ENCODE measurements around the gene WIPF1.

The WIPF1 gene

DNA sequence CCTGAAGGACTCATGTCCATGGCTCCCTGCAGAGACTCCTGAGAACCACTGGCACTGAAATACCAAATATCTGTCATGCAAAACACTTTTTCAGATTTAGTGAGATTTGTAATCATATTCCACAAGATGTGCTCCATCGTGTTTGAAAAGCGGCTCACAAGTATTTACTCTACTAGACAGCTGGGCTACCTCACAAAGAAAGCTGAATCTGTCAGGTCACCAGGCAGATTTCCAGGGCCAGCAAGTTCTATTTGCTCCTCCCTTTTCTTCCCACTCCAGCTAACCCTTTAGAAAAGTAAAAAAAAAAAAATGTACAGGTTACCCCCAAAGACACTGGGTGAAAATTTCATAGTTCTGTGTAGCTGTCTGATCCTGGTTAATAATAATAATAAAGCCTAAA, 22.9 kb downstream of the WIPF1 start:
- peaks cover 6% of the 10 kb centered on the region for H3K4me1 ChIP-seq (ENCODE audit: low read length)
- H3K9me3 ChIP-seq (ENCODE audit: insufficient read depth, low read length), result no peaks in the 10 kb centered on the region
- no peak overlapping the region for H3K9ac ChIP-seq (ENCODE audit: low read length)
- peaks cover 44% of the 10 kb centered on the region for H3K36me3 ChIP-seq (replicated peaks; ENCODE audit: low read depth, low read length)
- H3K4me2 ChIP-seq (ENCODE audit: low read length), result no peak overlapping the region
- TF ChIP-seq EZH2phosphoT487 (IDR thresholded peaks at IDR 0.05; ENCODE audit: low read depth) (no peak), CTCF (IDR thresholded peaks at IDR 0.05; ENCODE audit: low read depth, low read length) (no peak)
- H3K79me2 ChIP-seq (ENCODE audit: low read length), result no peaks in the 10 kb centered on the region
- no peaks in the 10 kb centered on the region for H3K27me3 ChIP-seq (ENCODE audit: low read depth, low read length)
- H4K20me1 ChIP-seq (ENCODE audit: insufficient read depth, low read length), result no peaks in the 10 kb centered on the region
- no peak overlapping the region for H2AFZ ChIP-seq (ENCODE audit: low read depth, low read length)
- H3K4me3 ChIP-seq (ENCODE audit: low read length), result no peak overlapping the region
- H3K27ac ChIP-seq (ENCODE audit: low read length), result no peak overlapping the region

DNA sequence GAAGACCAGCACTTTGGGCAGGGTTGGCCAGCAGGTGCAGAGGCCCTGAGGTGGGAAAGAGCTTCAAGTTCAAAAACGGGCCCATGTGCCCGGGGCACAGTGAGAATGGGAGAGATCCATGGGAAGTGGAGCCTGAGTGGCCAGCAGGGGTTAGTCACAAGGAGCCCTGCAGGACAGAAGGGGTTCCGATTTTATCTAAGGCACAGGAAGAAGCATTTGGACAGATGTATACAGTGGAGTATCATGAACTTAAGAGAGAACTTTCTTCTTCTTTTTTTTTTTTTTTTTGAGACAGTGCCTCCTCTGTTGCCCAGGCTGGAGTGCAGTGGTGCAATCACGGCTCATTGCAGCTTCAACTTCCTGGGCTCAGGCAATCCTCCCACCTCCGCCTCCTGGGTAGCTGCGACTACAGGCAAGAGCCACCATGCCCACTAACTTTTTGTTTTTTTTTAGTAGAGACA, 24.0 kb downstream of the WIPF1 start:
- TF ChIP-seq EZH2phosphoT487 (IDR thresholded peaks at IDR 0.05; ENCODE audit: low read depth) (no peak), CTCF (IDR thresholded peaks at IDR 0.05; ENCODE audit: low read depth, low read length) (no peak)
- Histone ChIP-seq H3K27ac (ENCODE audit: low read length) (no peak overlapping the region), H3K4me3 (ENCODE audit: low read length) (no peak overlapping the region), H3K4me1 (ENCODE audit: low read length) (peaks cover 14% of the 10 kb centered on the region), H2AFZ (ENCODE audit: low read depth, low read length) (no peak overlapping the region), H3K36me3 (replicated peaks; ENCODE audit: low read depth, low read length) (peaks cover 46% of the 10 kb centered on the region), H3K27me3 (ENCODE audit: low read depth, low read length) (no peaks in the 10 kb centered on the region), H4K20me1 (ENCODE audit: insufficient read depth, low read length) (no peaks in the 10 kb centered on the region), H3K4me2 (ENCODE audit: low read length) (no peak overlapping the region), H3K9me3 (ENCODE audit: insufficient read depth, low read length) (no peaks in the 10 kb centered on the region), H3K9ac (ENCODE audit: low read length) (no peak overlapping the region), H3K79me2 (ENCODE audit: low read length) (no peaks in the 10 kb centered on the region)

- H3K27ac ChIP-seq (ENCODE audit: low read length), result no peak overlapping the region
- H3K9me3 ChIP-seq (ENCODE audit: insufficient read depth, low read length), result no peaks in the 10 kb centered on the region
- no peak overlapping the region for H3K9ac ChIP-seq (ENCODE audit: low read length)
- H3K4me2 ChIP-seq (ENCODE audit: low read length), result no peak overlapping the region
- H3K4me1 ChIP-seq (ENCODE audit: low read length), result peaks cover 18% of the 10 kb centered on the region
- H3K4me3 ChIP-seq (ENCODE audit: low read length), result no peak overlapping the region
- H3K27me3 ChIP-seq (ENCODE audit: low read depth, low read length), result no peaks in the 10 kb centered on the region
- peaks cover 50% of the 10 kb centered on the region for H3K36me3 ChIP-seq (replicated peaks; ENCODE audit: low read depth, low read length)
- no peak overlapping the region for H2AFZ ChIP-seq (ENCODE audit: low read depth, low read length)
- no peaks in the 10 kb centered on the region for H3K79me2 ChIP-seq (ENCODE audit: low read length)
- TF ChIP-seq EZH2phosphoT487 (IDR thresholded peaks at IDR 0.05; ENCODE audit: low read depth), result no peak
- TF ChIP-seq CTCF (IDR thresholded peaks at IDR 0.05; ENCODE audit: low read depth, low read length), result no peak
- H4K20me1 ChIP-seq (ENCODE audit: insufficient read depth, low read length), result no peaks in the 10 kb centered on the region
These were observed 25.0 kb downstream of the WIPF1 start for GRCh38 chr2:174572556-174572955.

- Histone ChIP-seq H3K4me3 (ENCODE audit: low read length) (no peak overlapping the region), H4K20me1 (ENCODE audit: insufficient read depth, low read length) (no peaks in the 10 kb centered on the region), H3K4me2 (ENCODE audit: low read length) (no peak overlapping the region), H3K36me3 (replicated peaks; ENCODE audit: low read depth, low read length) (peaks cover 56% of the 10 kb centered on the region), H3K4me1 (ENCODE audit: low read length) (peaks cover 18% of the 10 kb centered on the region), H2AFZ (ENCODE audit: low read depth, low read length) (no peak overlapping the region), H3K9ac (ENCODE audit: low read length) (no peak overlapping the region), H3K9me3 (ENCODE audit: insufficient read depth, low read length) (no peaks in the 10 kb centered on the region), H3K27ac (ENCODE audit: low read length) (no peak overlapping the region), H3K79me2 (ENCODE audit: low read length) (no peaks in the 10 kb centered on the region), H3K27me3 (ENCODE audit: low read depth, low read length) (no peaks in the 10 kb centered on the region)
- no peak for TF ChIP-seq EZH2phosphoT487 (IDR thresholded peaks at IDR 0.05; ENCODE audit: low read depth)
- TF ChIP-seq CTCF (IDR thresholded peaks at IDR 0.05; ENCODE audit: low read depth, low read length), result no peak
These were observed 25.8 kb downstream of the WIPF1 start for GRCh38 chr2:174571669-174572323.

All from OCI-LY3 (cell line).